ENCODE results near the gene CDRT4.

The CDRT4 gene

GRCh38 chr17:15502369-15503112, 35.1 kb upstream of the CDRT4 start:
- peak; percentile 87 for TF ChIP-seq CTCF (conservative IDR thresholded peaks at IDR 0.05; ENCODE audit: low read length)
- peak; percentile 98 for DNase-seq (ENCODE audit: low read depth)
- H3K4me3 ChIP-seq (ENCODE audit: low read length) = peak overlapping the region; percentile 51

- no peak for DNase-seq (ENCODE audit: low read depth)
- no peak for TF ChIP-seq CTCF (conservative IDR thresholded peaks at IDR 0.05; ENCODE audit: low read length)
- H3K4me3 ChIP-seq (ENCODE audit: low read length) = no peak overlapping the region
These were observed 34.4 kb upstream of the CDRT4 start for GRCh38 chr17:15501793-15502192.

GRCh38 chr17:15501282-15501681, 33.9 kb upstream of the CDRT4 start:
- no peak for DNase-seq (ENCODE audit: low read depth)
- TF ChIP-seq CTCF (conservative IDR thresholded peaks at IDR 0.05; ENCODE audit: low read length) = no peak
- no peak overlapping the region for H3K4me3 ChIP-seq (ENCODE audit: low read length)

GRCh38 chr17:15498107-15498506, 30.7 kb upstream of the CDRT4 start:
- no peak for TF ChIP-seq CTCF (conservative IDR thresholded peaks at IDR 0.05; ENCODE audit: low read length)
- no peak overlapping the region for H3K4me3 ChIP-seq (ENCODE audit: low read length)
- DNase-seq (ENCODE audit: low read depth) = no peak

- TF ChIP-seq CTCF (conservative IDR thresholded peaks at IDR 0.05; ENCODE audit: low read length) = no peak
- no peak for DNase-seq (ENCODE audit: low read depth)
- H3K4me3 ChIP-seq (ENCODE audit: low read length) = no peak overlapping the region
These were observed 29.6 kb upstream of the CDRT4 start for GRCh38 chr17:15496735-15497670.

- no peak overlapping the region for H3K4me3 ChIP-seq (ENCODE audit: low read length)
- DNase-seq (ENCODE audit: low read depth) = no peak
- TF ChIP-seq CTCF (conservative IDR thresholded peaks at IDR 0.05; ENCODE audit: low read length) = no peak
These were observed 27.4 kb upstream of the CDRT4 start for GRCh38 chr17:15494821-15495220.
